GM21529 (cell line): ENCODE measurements around the gene ADAM30.

Source experiments
- ATAC-seq: cut with Tn5 transposase; IDR thresholded peaks from one replicate; pipeline ENCODE4 v1.9.1; 2021; ENCODE audit not compliant: unreplicated experiment

ADAM30 gene

DNA sequence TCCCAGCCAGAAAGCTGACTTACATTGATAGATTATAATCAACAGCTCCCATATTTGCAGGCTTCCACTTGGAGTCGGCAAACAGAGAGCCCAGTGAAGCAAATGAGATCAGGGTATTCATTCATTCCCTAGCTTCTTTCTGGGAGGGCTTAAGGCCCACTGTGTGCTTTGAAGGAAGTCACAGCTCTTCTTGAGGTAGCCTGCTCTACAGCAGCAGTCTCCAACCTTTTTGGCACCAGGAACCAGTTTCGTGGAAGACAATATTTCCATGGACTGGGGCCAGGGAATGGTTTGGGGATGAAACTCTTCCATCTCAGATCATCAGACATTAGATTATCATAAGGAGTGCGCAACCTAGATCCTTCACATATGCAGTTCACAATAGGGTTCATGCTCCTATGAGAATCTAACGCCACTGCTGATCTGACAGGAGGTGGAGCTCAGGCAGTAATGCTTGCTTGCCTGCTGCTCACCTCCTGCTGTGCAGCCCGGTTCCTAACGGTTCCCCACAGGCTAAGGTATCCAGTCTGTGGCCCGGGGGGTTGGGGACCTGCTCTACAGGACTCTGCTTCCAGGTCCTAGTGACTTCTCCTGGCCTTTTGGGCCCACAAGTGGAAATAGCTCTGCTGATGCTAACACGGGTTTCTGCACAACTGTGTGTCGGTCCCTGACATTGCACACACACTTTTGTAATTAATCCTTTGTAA lies 13.7 kb upstream of the ADAM30 start:
- ATAC-seq, result no peak

DNA sequence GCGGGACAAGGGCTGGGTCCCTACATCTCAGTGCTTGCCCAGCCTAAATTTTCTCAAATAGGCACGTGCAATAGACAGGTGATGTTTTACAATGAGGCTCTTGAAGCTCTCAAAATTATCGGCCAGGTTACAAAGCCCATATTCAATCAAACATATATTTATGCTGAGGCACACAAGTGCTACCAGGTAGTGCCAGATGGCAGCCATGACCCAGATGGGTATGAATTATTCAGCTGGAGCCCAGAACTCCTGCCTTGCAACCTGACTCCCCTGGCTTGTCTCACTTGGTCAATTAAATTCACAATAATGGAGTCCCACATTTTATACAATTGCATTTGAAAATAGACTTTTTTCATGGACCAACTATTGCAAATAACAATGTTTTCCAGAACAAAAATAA lies 12.3 kb upstream of the ADAM30 start:
- ATAC-seq, result no peak

DNA sequence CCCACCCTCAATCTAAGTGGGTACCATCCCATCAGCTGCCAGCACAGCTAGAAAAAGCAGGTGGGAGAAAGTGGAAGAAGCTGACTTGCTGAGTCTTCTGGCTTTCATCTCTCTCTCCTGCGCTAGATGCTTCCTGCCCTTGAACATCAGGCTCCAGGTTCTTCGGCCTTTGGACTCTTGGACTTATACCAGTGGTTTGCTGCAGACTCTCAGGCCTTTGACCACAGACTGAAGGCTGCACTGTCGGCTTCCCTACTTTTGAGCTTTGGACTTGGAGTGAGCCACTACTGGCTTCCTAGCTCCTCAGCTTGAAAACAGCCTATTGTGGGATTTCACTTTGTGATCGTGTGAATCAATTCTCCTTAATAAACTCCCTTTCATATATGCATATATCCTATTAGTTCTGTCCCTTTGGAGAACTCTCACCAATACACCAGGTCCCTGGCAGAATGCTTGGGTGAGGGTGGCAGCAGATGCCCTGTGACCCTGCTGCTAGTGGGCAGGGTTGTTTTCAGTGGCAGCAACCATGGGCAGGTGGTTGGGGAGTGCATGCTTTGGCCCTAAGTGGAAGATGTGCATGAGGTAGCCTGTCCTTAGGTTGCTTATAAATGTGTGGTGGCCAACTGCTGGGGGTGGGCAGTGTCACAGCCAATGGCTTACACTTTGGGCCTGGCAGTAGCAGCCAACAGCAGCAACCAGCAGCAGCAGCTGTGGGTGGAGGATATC lies 10.8 kb upstream of the ADAM30 start:
- ATAC-seq, result no peak

DNA sequence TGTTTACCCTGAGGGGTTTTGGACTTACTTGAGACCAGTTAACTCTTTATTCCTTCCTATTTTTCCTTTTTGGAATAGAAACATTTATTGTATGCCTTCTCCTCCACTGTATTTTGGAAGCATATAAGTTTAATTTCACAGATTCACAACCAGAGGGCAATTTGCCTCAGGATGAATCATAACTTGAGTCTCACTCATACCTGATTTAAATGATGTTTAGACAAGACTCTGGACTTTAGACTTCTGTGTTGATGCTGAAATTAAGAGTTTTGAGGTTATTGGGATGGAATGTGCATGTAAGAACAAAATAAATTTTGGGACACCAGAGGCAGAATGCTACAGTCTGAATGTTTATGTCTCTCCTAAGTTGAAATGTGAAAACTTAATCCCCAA lies 7.1 kb upstream of the ADAM30 start:
- no peak for ATAC-seq

DNA sequence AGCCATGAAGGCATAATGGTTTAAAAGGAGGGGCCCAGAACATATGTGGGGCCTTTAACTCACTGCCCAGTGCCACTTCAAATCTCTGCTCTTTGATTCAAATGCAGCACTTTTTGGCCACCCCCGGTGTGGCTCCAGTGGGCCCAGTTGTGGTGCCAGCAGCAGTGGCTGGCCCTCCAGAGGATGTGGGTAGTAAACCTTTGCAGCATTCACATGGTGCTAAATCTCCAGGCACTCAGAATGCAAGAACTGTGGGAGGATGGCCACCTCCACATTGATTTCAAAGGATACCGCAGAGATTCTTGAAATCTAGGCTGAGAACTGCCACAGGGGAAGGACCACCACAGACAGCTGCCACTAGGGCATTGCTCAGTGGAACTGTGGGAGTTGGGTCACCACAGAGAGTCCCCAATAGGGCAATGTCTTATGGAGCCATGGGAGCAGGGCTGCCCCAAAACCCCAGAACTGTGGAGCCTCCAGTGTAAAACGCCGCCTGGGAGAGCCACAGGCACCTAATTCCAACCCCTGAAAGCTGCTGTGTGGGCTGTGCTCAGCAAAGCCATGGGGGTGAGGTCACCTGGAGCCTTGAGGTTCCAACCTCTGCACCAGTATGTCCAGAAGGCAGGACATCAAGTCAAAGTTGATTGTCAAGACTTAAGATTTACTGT lies 6.6 kb upstream of the ADAM30 start:
- no peak for ATAC-seq

DNA sequence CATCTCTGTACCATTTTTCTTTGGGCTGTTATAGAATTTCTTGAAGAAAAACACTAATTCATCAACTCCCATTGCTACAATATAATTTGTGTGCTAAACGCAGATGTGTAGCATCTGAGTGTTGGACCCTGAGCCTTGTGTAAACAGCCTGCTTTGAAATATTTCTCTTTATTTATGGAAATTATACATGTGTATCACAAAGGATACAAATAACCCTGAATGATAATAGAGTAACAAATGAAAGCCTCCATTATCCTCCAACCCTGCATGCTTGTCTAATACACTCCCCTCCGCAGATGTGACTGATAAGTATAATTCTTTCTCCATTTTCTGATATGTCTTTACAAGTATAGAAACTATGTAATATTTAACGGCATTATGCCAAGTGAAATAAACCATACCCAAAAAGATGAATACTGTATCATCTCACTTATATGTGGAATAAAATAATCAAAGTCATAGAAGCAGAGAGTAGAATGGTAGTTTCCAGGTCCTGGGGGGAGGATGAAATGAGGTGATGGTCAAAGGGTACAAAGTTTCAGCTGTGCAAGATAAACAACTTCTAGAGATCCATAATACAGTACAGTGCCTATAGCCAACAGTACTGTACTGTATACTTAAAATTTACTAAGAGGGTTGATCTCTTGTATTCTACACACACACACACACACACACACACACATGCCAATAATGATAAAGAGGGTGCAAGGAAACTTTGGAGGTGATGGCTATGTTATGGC lies 2.8 kb upstream of the ADAM30 start:
- ATAC-seq, result no peak

DNA sequence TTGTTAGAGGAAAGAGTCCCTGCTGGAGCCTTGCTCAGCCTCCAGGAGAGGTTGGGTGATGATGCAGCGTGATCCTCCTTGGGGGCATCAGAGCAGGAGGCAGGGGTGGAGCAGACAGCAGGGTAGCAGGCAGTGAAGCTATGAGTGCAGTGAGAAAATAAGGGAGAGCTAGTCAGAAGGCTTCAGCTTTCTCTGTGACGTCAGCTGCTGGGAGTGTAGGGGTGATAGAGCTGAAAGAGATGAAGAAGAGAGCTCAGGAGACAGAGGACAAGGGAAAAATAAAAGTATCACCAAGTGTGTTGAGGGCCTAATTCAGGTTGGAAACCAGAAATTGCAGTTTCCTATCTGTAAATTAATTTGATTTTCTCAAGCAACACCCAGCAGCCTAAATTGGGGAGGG lies 2.2 kb upstream of the ADAM30 start:
- ATAC-seq, result no peak

DNA sequence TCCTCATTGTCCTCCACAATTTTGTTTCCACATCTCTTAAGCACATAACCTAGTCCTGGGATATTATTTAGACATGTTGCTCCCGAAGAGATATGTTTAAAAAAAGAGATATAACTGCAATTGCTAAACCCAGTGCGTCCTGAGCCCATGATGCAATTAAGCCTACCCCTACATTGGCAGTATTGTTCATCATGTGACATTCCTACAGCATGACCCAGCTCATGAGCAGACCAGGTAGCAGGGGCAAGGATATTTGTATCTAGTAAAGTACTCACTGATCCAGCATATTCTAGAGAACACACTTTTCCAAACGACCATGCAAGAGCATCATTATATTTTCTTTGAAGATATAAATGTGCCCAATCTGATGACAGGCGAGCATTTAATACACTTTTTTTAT lies 1.2 kb downstream of the ADAM30 start:
- ATAC-seq, result no peak

DNA sequence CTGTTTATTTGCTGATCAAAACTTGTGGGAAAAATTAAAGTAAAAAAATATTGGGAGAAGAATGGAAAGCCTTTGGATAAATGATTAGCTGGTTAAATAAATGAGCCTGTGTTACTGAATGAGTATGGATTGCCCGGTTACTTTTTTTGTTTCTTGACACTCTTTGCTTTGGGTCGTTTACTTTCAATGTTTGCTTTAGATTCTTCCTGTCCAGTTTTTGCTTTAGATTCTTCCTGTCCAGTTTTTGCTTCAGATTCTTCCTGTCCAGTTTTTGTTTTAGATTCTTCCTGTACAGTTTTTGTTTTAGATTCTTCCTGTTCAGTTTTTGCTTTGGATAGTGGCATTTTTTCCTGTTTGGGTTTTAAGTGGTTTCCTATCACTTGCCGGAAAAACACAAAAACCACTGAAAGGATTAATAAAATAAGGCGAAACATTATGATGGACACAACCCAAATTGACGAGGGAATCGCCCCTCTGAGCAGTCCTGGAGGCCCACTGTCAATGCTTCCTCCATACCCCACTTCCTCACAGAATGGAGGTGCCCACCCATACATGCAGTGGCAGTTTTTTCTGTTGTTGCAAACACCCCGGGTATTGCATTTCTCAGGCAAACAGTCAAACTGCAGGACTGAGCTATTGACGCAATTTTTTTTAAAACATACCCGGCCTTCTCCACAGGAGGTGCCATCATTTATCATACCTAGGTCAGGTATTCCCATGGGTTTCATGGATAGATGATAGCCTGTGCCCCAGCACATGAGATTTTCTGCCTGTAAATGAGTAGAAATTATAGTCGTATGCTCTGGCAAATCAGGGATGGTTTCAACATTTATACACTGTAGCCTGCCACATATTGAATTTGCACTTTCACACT lies 2.3 kb downstream of the ADAM30 start:
- ATAC-seq, result no peak

DNA sequence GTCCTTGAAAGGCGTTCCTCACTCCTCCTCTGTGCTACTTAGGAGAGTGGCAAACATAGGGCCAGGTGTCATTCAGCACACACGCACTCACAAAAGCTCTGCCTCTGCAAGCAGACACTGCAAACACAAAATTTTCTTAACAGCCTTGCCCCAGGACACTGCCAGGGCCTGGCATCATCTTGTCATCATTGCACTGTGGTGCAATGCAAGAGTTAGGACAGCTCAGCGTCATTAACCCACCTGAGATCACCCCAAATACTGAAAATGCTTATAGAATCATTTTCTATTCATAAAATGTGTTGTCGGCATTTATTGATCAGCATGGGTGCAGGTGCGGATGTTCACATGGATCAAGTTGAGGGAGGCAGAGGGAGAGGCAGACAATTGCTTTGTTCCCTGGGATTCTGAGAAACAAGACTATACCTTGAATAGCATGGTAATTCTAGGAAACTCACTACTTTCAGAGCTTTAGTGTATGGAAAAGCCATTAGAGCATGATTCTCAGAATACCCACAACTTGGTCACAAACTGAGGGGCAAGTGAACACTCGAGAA lies 3.0 kb downstream of the ADAM30 start:
- ATAC-seq, result no peak

DNA sequence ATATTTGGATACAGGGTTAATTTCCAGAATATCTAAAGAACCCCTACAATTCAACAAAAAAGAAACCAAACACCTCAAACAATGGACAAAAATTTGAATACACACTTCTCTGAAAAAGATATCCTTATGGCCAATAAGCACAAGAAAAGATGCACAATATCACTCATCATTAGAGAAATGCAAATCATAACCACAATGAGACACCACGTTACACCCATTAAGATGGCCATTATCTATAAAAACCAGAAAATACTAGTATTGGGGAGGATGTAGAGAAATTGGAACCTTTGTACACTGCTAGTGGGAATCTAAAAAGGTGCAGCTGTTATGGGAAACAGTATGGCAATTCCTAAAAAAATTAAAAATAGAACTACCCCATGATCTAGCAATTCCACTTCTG lies 4.9 kb downstream of the ADAM30 start:
- ATAC-seq, result no peak

DNA sequence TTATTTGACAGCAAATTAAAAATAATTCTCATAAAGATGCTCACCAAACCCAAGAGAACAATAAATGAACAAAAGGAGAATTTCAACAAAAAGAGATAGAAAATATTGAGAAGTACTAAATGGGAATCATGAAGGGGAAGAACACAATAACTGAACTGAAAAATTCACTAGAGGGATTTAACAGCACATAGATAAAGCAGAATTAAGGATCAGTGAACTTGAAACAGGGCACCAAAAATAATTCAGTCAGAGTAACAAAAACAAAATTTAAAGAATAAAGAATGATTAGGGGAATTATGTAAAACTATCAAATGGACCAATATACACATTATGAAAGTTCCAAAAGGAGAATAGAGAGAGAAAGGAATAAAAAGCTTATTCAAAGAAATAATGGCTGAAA lies 7.8 kb downstream of the ADAM30 start:
- no peak for ATAC-seq

DNA sequence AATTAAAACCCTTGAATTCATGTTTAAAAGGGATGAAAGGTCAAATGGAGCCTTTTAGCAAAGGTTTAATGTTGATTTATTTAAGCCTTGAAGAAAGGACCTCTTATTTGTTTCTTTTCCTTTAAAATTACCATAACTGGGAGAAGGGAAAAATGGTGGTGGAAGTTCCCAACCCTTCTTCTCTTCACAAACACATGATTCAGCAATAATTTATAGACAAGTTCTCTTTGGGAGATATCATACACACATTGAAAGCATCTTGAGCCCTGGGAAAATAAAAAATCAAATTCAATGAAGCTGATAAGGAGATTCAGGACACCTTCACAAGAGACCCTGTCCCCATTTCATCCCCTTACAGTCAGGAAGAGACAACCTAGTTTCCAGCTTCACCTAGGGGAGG lies 8.9 kb downstream of the ADAM30 start:
- no peak for ATAC-seq

DNA sequence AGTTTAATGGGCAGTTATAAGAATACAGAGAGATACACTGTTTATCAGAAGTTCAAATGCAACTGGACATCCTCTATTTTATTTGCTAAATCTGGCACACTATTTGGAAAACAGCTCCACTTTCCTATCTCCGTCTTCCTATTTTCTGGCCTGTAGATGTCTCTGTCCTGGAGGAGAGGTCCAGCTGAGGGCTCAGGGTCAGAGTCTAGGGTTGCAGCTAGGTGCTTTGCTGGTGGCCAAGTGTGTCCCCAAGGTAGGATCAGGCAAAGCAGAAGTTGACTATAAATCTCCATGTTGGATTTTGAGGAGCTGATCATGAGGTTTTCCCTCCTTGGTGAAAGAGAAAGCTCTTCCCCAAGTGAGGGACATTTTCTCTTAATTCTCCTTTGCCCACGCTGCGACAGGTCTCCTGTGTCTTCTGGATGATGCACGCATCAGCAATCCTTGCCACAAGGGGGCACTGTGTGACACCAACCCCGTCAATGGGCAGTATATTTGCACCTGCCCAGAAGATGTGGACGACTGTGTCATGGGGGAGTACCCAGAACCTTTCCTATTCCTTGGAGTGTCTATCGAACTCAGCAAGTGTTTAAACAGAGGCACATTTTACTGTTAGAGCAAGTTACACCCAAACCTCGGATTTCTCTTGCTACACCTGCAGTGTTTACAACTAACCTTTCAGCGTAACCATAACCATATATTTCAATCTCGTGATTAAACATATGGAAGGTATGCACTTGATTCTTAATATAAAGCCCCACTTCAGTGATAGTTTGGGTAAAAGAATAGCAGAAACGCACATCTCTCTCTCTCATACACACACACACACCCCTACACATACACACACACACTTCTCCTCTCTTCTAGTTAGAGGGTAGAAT lies 10.2 kb downstream of the ADAM30 start:
- ATAC-seq, result no peak

DNA sequence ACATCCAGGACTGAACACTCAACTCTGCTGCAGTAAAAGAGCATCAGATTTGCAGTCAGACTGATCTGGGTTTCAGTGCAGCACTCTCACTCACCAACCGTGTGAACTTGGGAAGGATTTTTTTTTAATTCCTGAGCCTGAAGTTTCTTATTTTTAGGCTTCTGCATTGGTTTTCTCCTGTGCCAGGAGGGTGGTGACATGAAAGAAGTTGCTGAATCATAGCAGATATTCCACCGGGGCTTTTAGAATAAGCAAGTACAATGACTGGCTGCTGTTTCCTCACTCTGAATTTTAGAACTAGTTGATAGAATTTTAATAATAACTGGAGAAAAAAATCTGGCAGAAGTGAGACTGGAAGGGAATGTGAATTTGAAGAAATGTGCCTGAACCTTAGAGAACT lies 11.6 kb downstream of the ADAM30 start:
- ATAC-seq, result no peak

DNA sequence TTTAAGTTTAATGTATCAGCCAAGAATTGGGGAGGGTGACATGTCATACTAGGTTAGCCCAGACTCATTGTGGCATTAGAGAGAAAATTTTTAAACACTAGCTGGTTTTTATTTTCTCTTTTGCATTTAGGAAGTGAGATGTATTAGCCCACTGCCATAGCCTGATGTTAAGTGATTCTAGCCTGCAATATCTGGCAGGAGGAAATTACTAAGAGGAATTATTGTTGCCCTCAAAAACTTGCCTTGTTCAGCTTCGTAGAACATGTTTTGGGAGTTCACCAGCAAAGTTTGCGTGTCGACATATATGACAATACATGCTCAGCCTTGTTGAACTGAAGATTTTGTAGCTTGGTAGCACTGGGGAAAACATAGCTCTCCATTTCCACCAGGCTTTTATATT lies 12.5 kb downstream of the ADAM30 start:
- ATAC-seq, result no peak

DNA sequence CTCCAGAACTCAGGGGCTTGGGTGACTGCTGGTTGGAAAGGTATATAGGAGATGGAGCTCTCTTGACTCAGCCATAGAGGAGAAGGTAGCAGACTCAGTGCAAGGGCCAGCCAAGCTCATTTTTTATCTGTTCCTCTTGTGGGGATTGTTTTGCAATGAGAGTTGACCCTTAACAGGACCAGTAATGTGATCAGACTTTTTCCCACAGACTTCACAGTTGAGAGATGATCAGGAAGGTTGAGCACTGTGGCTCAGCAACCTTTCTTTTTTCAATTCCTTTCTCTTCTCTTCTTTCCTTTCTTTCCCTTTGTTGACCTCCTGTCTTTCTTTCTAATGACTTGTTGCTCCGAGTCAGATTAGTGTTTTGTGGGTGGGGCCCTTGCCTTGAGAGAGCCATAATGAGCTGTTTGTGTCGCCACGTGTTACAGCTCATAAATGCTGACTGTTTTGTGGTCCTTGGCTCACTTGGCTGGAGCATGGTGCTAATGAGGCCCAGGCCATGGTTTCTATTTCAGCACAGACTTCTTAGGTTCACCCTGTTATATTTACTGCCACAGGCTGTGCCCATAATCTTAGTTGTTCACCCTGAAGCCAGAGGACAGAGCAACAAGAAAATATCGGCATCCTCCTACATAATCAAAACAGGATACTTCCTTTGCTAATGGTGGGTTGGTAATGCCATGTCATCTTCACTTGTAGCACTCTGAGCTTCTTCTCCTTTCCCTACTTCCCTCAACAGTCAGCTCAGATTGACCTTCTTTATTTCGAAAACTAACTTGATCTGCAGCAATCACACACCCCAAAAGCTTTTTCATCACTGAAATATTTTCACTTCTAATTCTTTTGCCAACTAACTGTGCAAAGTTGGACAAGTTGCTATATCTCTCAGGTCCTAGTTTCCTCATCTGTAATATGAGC lies 13.9 kb downstream of the ADAM30 start:
- ATAC-seq, result no peak
